Measurements from ENCODE around the gene PTBP1.

Gene PTBP1

GRCh38 chr19:791567-792305 lies 5.5 kb upstream of the PTBP1 start:
- H3K9me3 ChIP-seq (ENCODE audit: insufficient read depth, low read length): no peaks in the 10 kb centered on the region
- no peak for DNase-seq (ENCODE audit: low read depth, low spot score)
- H3K27me3 ChIP-seq (ENCODE audit: insufficient read depth, insufficient read length): no peaks in the 10 kb centered on the region
- peaks cover 19% of the 10 kb centered on the region for H3K4me1 ChIP-seq (ENCODE audit: insufficient read depth, insufficient read length)
- H3K9ac ChIP-seq (ENCODE audit: insufficient read length, low read depth): peak overlapping the region; percentile 47
- TF ChIP-seq SUZ12 (IDR thresholded peaks at IDR 0.05; ENCODE audit: extremely low read depth, insufficient read depth, insufficient read length) (no peak), YY1 (IDR thresholded peaks at IDR 0.05; ENCODE audit: insufficient read depth, insufficient read length) (no peak), ZNF274 (IDR thresholded peaks at IDR 0.05; ENCODE audit: low read depth, low read length) (no peak)
- peaks cover 12% of the 10 kb centered on the region for H3K36me3 ChIP-seq (ENCODE audit: insufficient read depth, insufficient read length, low read length)
- no peak overlapping the region for H3K4me3 ChIP-seq (ENCODE audit: insufficient read length, low read depth)

- Histone ChIP-seq H3K4me1 (ENCODE audit: insufficient read depth, insufficient read length) (peaks cover 19% of the 10 kb centered on the region), H3K4me3 (ENCODE audit: insufficient read length, low read depth) (no peak overlapping the region)
- no peak for DNase-seq (ENCODE audit: low read depth, low spot score)
These were observed 4.9 kb upstream of the PTBP1 start for GRCh38 chr19:792306-792885.

GRCh38 chr19:793806-794205 lies 3.4 kb upstream of the PTBP1 start:
- H3K9me3 ChIP-seq (ENCODE audit: insufficient read depth, low read length): no peaks in the 10 kb centered on the region
- H3K4me1 ChIP-seq (ENCODE audit: insufficient read depth, insufficient read length): peaks cover 16% of the 10 kb centered on the region
- no peak for DNase-seq (ENCODE audit: low read depth, low spot score)
- no peaks in the 10 kb centered on the region for H3K27me3 ChIP-seq (ENCODE audit: insufficient read depth, insufficient read length)
- H3K4me3 ChIP-seq (ENCODE audit: insufficient read length, low read depth): no peak overlapping the region
- no peak for TF ChIP-seq YY1 (IDR thresholded peaks at IDR 0.05; ENCODE audit: insufficient read depth, insufficient read length)
- no peak overlapping the region for H3K9ac ChIP-seq (ENCODE audit: insufficient read length, low read depth)
- H3K36me3 ChIP-seq (ENCODE audit: insufficient read depth, insufficient read length, low read length): peaks cover 7% of the 10 kb centered on the region

More at GRCh38 chr19:792306-792885, 4.9 kb upstream of the PTBP1 start:
- Histone ChIP-seq H3K9me3 (ENCODE audit: insufficient read depth, low read length) (no peaks in the 10 kb centered on the region), H3K27me3 (ENCODE audit: insufficient read depth, insufficient read length) (no peaks in the 10 kb centered on the region), H3K9ac (ENCODE audit: insufficient read length, low read depth) (peak overlapping the region; percentile 29), H3K36me3 (ENCODE audit: insufficient read depth, insufficient read length, low read length) (peaks cover 8% of the 10 kb centered on the region)
- TF ChIP-seq ZNF274 (IDR thresholded peaks at IDR 0.05; ENCODE audit: low read depth, low read length): no peak

GRCh38 chr19:795073-795611 lies 2.1 kb upstream of the PTBP1 start:
- no peak overlapping the region for H3K4me3 ChIP-seq (ENCODE audit: insufficient read length, low read depth)
- H3K27me3 ChIP-seq (ENCODE audit: insufficient read depth, insufficient read length): no peaks in the 10 kb centered on the region
- TF ChIP-seq YY1 (IDR thresholded peaks at IDR 0.05; ENCODE audit: insufficient read depth, insufficient read length): no peak
- TF ChIP-seq ZNF274 (IDR thresholded peaks at IDR 0.05; ENCODE audit: low read depth, low read length): no peak
- TF ChIP-seq SUZ12 (IDR thresholded peaks at IDR 0.05; ENCODE audit: extremely low read depth, insufficient read depth, insufficient read length): no peak
- no peaks in the 10 kb centered on the region for H3K9me3 ChIP-seq (ENCODE audit: insufficient read depth, low read length)
- peaks cover 12% of the 10 kb centered on the region for H3K4me1 ChIP-seq (ENCODE audit: insufficient read depth, insufficient read length)
- no peak for DNase-seq (ENCODE audit: low read depth, low spot score)
- H3K36me3 ChIP-seq (ENCODE audit: insufficient read depth, insufficient read length, low read length): peaks cover 20% of the 10 kb centered on the region
- peak overlapping the region; percentile 39 for H3K9ac ChIP-seq (ENCODE audit: insufficient read length, low read depth)

GRCh38 chr19:795691-796581 lies 1.3 kb upstream of the PTBP1 start:
- Histone ChIP-seq H3K36me3 (ENCODE audit: insufficient read depth, insufficient read length, low read length) (peaks cover 28% of the 10 kb centered on the region), H3K27me3 (ENCODE audit: insufficient read depth, insufficient read length) (no peaks in the 10 kb centered on the region), H3K4me3 (ENCODE audit: insufficient read length, low read depth) (peak overlapping the region; percentile 75), H3K9me3 (ENCODE audit: insufficient read depth, low read length) (no peaks in the 10 kb centered on the region), H3K9ac (ENCODE audit: insufficient read length, low read depth) (peak overlapping the region; percentile 94), H3K4me1 (ENCODE audit: insufficient read depth, insufficient read length) (peaks cover 19% of the 10 kb centered on the region)
- no peak for DNase-seq (ENCODE audit: low read depth, low spot score)
- TF ChIP-seq YY1 (IDR thresholded peaks at IDR 0.05; ENCODE audit: insufficient read depth, insufficient read length) (no peak), ZNF274 (IDR thresholded peaks at IDR 0.05; ENCODE audit: low read depth, low read length) (no peak)

- Histone ChIP-seq H3K4me1 (ENCODE audit: insufficient read depth, insufficient read length) (peaks cover 37% of the 10 kb centered on the region), H3K4me3 (ENCODE audit: insufficient read length, low read depth) (peak overlapping the region; percentile 85), H3K27me3 (ENCODE audit: insufficient read depth, insufficient read length) (no peaks in the 10 kb centered on the region), H3K9ac (ENCODE audit: insufficient read length, low read depth) (peak overlapping the region; percentile 91), H3K9me3 (ENCODE audit: insufficient read depth, low read length) (no peaks in the 10 kb centered on the region), H3K36me3 (ENCODE audit: insufficient read depth, insufficient read length, low read length) (peaks cover 47% of the 10 kb centered on the region)
- no peak for DNase-seq (ENCODE audit: low read depth, low spot score)
- no peak for TF ChIP-seq SUZ12 (IDR thresholded peaks at IDR 0.05; ENCODE audit: extremely low read depth, insufficient read depth, insufficient read length)
- no peak for TF ChIP-seq ZNF274 (IDR thresholded peaks at IDR 0.05; ENCODE audit: low read depth, low read length)
- TF ChIP-seq YY1 (IDR thresholded peaks at IDR 0.05; ENCODE audit: insufficient read depth, insufficient read length): no peak
These were observed 519 bp downstream of the PTBP1 start for GRCh38 chr19:797528-798414.
